ENCODE data around the gene PNLIPRP1.

GRCh38 chr10:116596062-116596461 lies 5.3 kb downstream of the PNLIPRP1 start:
- TF ChIP-seq ZBTB7A (IDR thresholded peaks at IDR 0.05; ENCODE audit: low read depth) (no peak), TCF12 (IDR thresholded peaks at IDR 0.05; ENCODE audit: low read depth) (no peak), MAX (IDR thresholded peaks at IDR 0.05) (no peak), EP300 (IDR thresholded peaks at IDR 0.05; ENCODE audit: borderline replicate concordance) (no peak), TAF1 (IDR thresholded peaks at IDR 0.05; ENCODE audit: low read depth) (no peak), CEBPB (IDR thresholded peaks at IDR 0.05) (no peak), TEAD4 (IDR thresholded peaks at IDR 0.05) (no peak), RAD21 (IDR thresholded peaks at IDR 0.05; ENCODE audit: low read depth) (no peak), CREB1 (IDR thresholded peaks at IDR 0.05; ENCODE audit: low read depth) (no peak), EGR1 (IDR thresholded peaks at IDR 0.05) (no peak), YY1 (IDR thresholded peaks at IDR 0.05; ENCODE audit: low read depth) (no peak)
- TF ChIP-seq, protein P1, sequence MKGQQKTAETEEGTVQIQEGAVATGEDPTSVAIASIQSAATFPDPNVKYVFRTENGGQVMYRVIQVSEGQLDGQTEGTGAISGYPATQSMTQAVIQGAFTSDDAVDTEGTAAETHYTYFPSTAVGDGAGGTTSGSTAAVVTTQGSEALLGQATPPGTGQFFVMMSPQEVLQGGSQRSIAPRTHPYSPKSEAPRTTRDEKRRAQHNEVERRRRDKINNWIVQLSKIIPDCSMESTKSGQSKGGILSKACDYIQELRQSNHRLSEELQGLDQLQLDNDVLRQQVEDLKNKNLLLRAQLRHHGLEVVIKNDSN (IDR thresholded peaks at IDR 0.05), result no peak

Measured in Ishikawa (cell line).